GM12874 (cell line): ENCODE data around the gene AGPAT4.

Experiments
- CTCF ChIP-seq: IDR thresholded peaks from 2 replicates; pipeline ENCODE4 v1.5.1; 2011; ENCODE audit warnings: low read depth, mild to moderate bottlenecking, control low read depth, low read length, moderate library complexity; ENCODE audit not compliant: insufficient read depth

AGPAT4 gene

GRCh38 chr6:161091151-161091550 lies 182.7 kb downstream of the AGPAT4 start:
- no peak for TF ChIP-seq CTCF

- no peak for TF ChIP-seq CTCF
Observed at GRCh38 chr6:161088676-161089328, 185.1 kb downstream of the AGPAT4 start.

- no peak for TF ChIP-seq CTCF
Observed at GRCh38 chr6:161085246-161085645, 188.6 kb downstream of the AGPAT4 start.

- no peak for TF ChIP-seq CTCF
Observed at GRCh38 chr6:161082215-161082614, 191.6 kb downstream of the AGPAT4 start.

GRCh38 chr6:161080263-161080970 lies 193.4 kb downstream of the AGPAT4 start:
- TF ChIP-seq CTCF = no peak
